Choroid plexus epithelial cell (primary cell): ENCODE results near the gene FOXK2.

ENCODE experiments used
- DNase-seq: peaks from one replicate; pipeline ENCODE4 v3.0.0-alpha.2; 2010; ENCODE audit warnings: low read depth
- H3K4me3 ChIP-seq: 2 replicates; pipeline ENCODE4 v1.5.1; 2011; ENCODE audit warnings: low read depth, mild to moderate bottlenecking, control low read depth, low read length, moderate library complexity
- TF ChIP-seq, protein P1 (sequence below): conservative IDR thresholded peaks from 2 replicates; pipeline ENCODE4 v1.5.1; 2011; ENCODE audit warnings: low read depth, mild to moderate bottlenecking, control low read depth, inconsistent platforms, low read length, moderate library complexity

The FOXK2 gene

DNA sequence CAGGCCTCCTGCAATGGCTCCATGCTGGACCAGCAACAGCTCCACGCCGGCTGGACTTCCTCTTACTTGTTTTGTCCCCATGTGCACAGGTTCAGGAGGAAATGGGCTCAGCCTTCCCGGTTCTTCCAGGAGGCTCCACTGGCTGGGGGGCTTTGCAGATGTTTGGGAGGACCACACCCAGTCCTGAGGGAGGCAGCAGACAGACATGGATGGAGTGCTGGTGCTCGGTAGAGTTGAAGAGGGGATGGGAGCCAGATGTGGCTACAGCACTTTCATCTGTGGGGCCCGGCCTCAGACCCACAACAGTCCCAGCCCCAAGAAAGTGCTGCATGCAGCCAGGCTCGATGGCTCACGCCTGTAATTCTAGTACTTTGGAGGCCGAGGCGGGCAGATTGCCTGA lies 39.2 kb upstream of the FOXK2 start:
- no peak for DNase-seq
- no peak overlapping the region for H3K4me3 ChIP-seq
- TF ChIP-seq, protein P1, sequence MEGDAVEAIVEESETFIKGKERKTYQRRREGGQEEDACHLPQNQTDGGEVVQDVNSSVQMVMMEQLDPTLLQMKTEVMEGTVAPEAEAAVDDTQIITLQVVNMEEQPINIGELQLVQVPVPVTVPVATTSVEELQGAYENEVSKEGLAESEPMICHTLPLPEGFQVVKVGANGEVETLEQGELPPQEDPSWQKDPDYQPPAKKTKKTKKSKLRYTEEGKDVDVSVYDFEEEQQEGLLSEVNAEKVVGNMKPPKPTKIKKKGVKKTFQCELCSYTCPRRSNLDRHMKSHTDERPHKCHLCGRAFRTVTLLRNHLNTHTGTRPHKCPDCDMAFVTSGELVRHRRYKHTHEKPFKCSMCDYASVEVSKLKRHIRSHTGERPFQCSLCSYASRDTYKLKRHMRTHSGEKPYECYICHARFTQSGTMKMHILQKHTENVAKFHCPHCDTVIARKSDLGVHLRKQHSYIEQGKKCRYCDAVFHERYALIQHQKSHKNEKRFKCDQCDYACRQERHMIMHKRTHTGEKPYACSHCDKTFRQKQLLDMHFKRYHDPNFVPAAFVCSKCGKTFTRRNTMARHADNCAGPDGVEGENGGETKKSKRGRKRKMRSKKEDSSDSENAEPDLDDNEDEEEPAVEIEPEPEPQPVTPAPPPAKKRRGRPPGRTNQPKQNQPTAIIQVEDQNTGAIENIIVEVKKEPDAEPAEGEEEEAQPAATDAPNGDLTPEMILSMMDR: no peak

DNA sequence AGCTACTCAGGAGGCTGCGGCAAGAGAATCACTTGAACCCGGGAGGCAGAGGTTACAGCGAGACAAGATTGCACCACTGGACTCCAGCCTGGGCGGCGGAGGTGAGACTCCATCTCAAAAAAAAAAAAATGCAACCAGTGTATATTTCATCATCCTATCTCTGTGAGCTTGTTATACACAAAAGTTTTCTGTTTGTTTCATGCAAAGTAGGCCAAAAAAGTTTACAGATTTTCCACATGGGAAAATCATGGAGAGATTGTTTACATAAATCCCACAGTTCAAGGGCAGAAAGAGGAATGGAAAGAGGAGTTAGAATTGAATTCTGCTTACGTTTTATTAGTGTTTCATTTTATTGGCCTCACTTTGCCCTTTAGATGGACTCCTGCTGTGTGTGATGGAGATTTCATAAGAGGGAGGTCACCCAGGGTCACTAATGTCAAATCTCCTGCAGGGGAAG lies 36.3 kb upstream of the FOXK2 start:
- H3K4me3 ChIP-seq: no peak overlapping the region
- no peak for DNase-seq
- TF ChIP-seq, protein P1: no peak

GRCh38 chr17:82483836-82484235 lies 35.7 kb upstream of the FOXK2 start:
- TF ChIP-seq, protein P1: no peak
- no peak overlapping the region for H3K4me3 ChIP-seq
- DNase-seq: no peak

- no peak for DNase-seq
- TF ChIP-seq, protein P1: no peak
- H3K4me3 ChIP-seq: no peak overlapping the region
Observed at GRCh38 chr17:82486231-82487094, 33.1 kb upstream of the FOXK2 start.

DNA sequence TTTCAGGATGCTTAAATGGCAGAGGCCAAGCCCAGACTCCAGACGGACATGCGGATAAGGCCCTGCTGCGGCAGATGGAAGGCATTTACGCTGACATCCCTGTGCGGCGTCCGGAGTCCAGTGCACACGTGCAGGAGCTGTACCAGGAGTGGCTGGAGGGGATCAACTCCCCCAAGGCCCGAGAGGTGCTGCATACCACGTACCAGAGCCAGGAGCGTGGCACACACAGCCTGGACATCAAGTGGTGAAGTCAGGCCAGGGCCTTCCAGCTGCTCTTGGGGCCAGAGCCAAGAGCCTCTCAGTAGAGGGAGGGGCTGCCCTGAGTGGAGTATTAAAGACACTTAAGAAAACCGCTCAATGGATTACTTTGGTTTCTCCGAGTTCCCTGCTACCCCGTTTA lies 31.6 kb upstream of the FOXK2 start:
- DNase-seq: no peak
- TF ChIP-seq, protein P1: no peak
- no peak overlapping the region for H3K4me3 ChIP-seq

GRCh38 chr17:82489117-82489516 lies 30.4 kb upstream of the FOXK2 start:
- TF ChIP-seq, protein P1: no peak
- H3K4me3 ChIP-seq: no peak overlapping the region
- no peak for DNase-seq

GRCh38 chr17:82489851-82490511 lies 29.6 kb upstream of the FOXK2 start:
- no peak overlapping the region for H3K4me3 ChIP-seq
- no peak for DNase-seq
- TF ChIP-seq, protein P1: no peak
